GM21737 (cell line): ENCODE data around the gene PARD3B.
"Not testable (repeated sequence)": the region's sequence is repeated elsewhere in the genome, so short reads cannot be mapped to it uniquely, and the experiment has no call there.

ENCODE experiments used
- ATAC-seq: cut with Tn5 transposase; IDR thresholded peaks from one replicate; pipeline ENCODE4 v1.9.1; 2021; ENCODE audit warnings: mild to moderate bottlenecking, moderate library complexity; ENCODE audit not compliant: unreplicated experiment

The PARD3B gene

DNA sequence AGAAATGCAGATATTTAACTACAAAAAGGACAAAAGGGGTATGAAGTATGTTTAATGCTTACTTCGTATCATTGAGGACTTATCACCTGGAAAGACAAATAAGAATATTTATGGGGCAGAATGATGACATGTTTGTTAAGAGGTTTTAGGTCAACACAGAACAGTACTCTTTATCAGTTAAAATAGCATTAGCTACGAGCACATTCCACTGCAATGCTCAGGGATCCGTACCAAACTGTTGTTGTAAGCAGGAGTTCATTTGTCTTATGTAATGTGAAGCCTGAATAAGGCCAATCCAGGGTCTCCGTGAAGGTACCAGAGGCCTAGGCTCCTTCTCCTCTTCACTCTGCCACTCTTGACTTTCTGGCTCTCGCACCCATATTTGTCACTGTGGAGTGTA lies 671.3 kb downstream of the PARD3B start:
- no peak for ATAC-seq

DNA sequence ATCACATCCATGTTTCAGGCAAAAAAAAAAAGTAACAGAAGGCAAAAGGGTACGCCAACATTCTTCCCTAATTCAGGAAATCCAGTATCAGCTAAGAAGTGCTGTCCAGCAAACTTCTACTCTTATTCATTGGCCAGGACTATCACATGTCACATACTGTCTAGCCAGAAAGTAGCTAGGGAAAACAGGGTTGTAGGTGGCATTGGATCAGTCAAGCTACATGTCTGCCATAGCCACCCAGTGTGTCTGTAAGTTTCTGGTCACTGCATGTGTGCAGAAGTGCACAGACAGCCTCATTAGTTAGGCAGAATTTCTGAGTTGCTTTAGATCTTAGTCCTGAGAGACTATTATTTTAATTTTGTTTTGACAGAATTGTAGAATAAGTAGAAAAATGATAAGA lies 671.7 kb downstream of the PARD3B start:
- ATAC-seq, result no peak

DNA sequence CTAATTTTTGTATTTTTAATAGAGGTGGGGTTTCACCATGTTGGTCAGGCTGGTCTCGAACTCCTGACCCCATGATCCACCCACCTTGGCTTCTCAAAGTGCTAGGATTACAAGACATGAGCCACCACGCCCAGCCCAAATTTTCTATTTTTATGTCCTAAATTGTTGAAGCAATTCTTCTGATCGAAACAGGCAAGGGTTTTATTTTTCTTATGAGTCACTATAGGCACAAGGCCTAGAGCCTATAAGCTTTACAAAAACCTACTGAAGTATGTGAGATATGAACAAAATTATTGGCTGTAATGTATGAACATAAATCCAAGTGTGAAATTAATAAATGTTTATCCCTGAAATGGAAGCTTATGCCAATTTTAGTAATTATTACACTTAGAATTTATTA lies 672.8 kb downstream of the PARD3B start:
- ATAC-seq, result no peak

DNA sequence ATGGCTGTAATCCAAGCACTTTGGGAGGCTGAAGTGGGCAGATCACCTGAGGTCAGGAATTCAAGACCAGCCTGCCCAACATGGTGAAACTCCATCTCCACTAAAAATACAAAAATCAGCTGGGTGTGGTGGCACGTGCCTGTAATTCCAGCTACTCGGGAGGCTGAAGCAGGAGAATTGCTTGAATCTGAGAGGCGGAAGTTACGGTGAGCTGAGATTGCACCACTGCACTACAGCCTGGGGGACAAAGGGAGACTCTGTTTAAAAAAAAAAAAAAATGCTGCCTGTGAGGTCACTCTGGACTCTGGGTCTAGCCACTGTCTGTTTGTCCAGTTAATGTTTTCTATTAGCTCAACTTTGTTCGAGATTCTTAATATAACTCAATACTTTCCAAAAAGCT lies 673.5 kb downstream of the PARD3B start:
- not testable (repeated sequence) for ATAC-seq

DNA sequence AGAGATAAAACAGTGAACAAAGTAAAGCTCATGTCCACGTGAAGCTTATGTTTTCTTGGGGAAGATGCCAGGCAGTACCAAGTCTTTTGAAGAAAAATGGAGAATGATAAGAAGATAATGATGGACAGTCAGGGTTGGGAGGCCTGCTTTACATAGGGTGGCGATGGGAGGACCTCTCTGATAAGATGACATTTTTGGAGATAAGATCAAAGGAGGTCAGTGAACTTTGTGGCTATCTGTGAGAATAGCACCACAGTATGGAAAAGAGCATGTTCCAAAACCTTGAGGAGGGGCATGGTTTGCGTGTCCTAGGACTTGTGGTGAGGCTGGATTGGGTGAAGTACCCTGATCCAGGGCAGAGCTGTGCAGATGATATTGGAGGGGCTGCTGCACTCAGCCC lies 675.3 kb downstream of the PARD3B start:
- no peak for ATAC-seq

DNA sequence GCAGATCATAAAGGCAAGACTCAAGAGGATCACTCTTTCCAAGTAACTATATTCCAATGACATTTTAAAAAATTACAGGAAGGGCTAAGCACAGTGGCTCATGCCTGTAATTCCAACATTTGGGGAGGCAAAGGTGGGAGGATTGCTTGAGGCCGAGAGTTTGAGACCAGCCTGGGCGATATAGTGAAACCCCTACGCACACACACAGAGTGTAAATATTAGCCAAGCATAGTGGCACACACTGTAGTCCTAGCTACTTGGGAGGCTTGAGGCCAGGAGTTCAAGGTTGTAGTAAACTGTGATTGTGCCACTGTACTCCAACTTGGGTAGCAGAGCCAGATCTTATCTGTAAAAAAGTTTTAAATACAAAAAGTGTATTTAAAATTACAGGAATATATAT lies 686.8 kb downstream of the PARD3B start:
- ATAC-seq, result no peak

DNA sequence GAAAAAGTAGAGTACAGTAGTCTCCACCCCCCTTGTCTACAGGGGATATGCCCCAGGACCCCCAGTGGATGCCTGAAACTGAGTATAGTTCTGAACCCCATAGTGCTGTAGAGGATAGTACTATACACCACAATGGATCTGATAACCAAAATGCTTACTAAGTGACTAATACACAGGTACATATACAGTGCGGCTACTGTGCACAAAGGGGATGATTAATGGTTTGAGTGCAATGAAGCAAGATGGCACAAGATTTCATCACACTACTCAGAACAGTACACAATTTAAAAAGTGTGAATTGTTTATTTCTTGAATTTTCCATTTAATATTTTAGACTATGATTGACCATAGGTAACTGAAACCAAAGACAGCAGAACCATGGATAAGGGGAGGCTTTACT lies 690.2 kb downstream of the PARD3B start:
- no peak for ATAC-seq

DNA sequence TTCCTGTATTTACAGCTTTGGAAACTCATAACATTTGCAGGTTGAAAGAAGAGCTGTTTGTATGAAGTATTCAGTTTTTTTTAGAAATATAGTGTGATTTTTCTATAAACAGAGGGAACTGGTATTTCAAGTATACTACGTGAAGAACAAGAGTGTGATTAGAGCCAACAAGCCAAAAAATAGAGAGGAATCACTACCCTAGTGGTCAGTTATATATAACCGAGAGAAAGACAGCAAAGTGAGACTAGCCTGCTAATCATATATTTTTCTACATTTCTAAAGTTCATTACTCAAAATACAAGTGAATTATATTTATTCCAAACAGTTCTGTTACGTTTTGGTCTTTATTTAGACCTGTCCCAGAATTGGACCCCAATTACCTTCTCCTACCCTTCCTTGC lies 692.2 kb downstream of the PARD3B start:
- ATAC-seq, result no peak

DNA sequence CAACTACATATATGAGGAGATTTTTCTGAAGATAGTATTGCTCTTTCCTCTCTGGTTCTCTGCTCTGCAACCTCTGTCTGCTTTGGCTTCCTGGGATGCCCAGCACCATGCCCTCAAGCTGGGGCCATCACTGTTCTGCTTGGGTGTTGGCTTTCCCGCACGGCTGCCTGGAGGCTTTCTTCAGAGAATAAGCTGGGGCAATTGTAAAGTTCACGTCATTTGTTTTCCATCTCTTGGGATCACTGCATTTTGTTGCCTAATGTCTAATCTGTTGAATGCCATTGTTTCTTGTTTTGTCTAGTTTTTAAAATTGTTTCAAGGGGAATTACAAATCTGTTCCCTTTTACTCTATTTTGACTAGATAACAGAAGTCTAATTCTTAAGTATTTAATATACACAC lies 699.7 kb downstream of the PARD3B start:
- no peak for ATAC-seq

DNA sequence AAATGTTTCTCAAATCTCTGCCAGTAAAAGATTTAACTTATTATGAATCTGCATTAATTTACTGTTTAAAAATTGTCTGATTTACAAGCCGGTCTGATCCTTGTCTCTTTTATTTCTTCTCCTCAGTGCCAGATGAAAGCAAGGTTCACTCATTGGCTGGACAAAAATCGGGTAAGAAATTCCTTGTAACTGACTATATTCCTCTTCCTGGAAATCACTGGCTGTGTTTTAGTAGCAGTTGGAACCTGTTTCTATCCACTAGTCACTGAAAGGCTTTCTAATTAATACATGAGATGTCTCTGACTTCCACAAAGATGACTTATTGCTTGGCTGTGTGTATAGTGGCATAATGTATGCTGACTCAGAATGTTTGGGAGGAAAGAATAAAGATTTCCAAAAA lies 700.4 kb downstream of the PARD3B start:
- ATAC-seq, result no peak

DNA sequence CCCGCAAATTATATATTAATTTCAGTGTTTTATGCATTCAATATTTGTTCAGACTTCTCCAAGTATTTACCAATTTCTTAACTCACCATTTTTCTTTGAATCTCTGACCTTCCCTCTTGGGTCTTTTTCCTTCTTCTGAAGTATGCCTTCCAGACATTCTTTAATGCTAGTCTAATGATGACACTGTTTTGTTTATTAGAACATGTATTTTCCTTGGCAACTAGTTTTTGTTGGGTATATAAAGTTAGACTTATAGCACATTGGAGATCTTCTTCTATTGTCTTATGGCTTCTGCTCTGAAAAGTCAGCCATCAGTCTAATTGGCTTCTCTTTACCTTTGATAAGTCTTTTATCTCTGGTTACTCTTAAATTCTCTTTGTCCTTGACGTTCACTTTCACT lies 713.8 kb downstream of the PARD3B start:
- no peak for ATAC-seq

DNA sequence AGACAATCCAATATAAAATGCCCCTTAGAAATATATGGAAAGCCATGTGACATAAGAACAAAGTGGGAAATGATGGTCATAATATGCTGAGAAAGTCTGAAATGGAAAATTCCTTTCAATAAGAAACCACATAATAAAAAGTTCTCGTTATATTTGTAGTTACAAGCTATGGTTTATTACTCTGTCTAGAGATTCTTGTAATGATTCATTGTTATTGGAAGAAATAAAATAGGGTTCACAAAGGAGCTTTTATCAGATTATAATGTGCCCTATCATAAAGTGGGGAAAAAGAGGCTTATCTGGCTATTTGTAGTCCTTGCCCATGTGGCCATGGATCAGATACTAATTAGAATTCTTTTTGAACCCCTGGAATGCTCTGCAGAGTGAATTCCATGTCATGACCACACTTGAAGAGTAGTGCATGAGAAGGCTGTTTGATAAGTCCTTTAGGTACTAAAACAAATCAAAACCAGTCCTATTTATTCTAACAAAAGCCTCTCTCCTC lies 716.3 kb downstream of the PARD3B start:
- no peak for ATAC-seq

DNA sequence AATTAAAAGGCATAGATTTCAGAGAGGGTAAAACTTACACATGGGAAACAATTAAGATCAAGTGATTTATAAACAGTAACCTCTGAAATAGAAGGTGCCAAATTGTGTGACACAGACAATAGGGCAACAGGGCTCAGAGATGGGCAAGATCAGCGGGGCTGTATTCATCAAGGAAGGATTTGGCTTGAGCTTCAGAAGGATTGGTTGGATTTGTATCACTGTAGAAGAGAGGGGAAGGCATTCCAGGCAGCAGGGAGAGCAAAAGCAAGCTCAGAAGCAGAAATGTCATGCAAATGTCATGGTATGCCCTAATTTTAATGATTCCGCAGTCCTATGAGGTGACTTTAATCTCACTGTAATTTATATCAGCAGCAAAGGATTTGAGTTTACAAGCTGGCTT lies 722.0 kb downstream of the PARD3B start:
- ATAC-seq, result no peak

DNA sequence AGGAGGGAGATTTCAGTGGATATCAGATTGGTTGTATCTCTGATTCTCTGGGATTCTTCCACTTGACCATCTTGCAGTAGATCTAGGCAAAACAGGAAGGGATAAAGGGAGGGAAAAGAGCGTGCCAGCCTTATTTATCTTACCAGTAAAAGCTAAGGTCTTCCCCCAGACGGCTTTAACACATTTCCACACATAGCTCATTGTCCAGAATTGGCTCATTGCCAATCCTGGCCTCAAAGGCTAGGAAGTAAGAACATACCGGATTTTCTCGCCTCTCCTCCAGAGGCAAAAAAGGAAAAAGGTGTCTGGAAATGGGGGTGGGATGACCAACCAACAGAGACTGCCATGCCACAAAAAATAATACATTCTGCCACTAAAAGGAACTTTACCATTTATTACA lies 725.4 kb downstream of the PARD3B start:
- ATAC-seq, result no peak

DNA sequence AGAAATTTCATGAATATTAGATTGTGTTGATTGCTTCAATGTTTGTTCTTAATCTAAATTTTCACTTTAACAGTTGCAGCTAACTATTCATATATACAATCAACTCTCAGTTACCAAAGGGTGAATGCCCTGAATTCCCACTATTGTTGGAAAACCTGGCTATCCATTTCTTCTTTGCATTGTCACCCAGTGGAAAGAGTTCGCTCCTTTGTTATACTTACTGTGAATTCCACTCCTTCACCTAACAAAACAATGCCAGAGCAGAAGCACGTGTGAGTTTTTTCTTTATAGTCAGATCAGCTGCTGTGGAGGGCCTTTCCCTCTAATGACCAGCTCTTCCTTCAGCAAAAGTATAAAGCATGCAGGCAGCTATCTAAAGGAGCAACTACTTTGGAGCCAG lies 727.9 kb downstream of the PARD3B start:
- ATAC-seq, result no peak

DNA sequence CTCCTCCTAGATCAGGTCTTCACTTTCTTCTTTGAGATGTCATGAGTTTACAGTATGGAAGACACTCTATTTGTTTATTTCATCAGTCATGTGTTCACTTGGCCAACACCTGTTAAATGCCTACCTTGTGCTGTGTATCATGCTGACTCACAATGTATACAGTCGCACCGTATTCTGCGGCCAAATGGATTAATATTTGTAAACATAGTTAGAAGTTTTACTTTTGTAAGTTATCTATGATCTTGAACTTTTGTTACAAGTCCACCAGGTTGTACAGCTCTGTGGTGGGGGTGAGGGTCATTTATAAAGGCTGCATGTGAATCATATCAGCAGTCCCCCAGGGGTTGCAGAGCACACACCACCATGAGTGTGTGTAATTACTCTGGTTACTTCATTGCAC lies 728.4 kb downstream of the PARD3B start:
- ATAC-seq, result no peak

DNA sequence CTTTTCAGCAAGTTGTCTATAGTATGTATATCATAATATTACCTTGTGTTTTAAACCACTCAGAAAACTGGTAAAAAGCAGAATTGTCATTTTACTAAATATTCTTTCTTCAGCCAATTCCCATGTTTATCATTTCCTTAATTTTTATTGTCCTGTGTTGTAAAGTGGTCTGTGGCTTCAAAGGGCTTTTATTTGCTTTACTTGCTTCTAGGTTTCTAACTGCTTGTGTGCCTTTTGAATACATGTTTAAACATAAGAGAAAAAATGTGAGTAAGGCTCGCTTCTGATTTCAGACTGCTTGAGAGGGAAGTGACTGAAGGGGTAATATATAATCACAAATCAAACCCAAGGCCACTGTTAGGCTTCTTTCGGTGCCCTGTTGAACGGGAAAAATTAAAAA lies 729.5 kb downstream of the PARD3B start:
- ATAC-seq, result no peak

DNA sequence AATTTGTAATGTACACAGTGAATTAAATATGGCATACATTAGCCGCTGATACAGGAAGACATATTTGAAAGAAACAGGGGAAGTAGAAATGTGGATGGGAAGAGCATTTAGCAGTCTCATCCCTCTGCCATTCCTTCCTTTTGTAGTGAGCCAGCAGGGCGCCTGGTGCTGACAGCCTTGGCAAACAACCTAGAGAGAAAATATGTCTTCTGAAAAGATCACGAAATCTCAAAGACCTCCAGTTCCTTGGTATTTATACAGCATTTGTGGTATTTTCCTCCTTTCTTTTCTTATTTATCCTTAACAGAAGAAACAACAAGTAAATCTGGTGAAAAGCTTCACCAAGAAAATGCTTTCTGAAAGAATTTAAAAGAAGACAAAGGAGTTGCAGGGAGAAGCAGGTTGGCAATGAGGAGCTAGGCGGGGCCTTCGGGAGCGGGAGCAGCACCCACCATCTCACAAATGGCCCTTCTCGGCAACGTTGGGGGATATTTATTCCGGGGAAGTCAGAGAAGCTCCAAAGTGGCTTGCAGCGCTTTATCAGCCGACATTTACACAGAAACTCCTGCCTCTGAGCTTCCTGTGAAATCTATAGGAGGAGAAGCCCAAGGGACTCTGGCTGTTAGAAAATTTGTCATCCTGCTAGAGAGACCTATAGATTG lies 731.0 kb downstream of the PARD3B start:
- ATAC-seq, result no peak

DNA sequence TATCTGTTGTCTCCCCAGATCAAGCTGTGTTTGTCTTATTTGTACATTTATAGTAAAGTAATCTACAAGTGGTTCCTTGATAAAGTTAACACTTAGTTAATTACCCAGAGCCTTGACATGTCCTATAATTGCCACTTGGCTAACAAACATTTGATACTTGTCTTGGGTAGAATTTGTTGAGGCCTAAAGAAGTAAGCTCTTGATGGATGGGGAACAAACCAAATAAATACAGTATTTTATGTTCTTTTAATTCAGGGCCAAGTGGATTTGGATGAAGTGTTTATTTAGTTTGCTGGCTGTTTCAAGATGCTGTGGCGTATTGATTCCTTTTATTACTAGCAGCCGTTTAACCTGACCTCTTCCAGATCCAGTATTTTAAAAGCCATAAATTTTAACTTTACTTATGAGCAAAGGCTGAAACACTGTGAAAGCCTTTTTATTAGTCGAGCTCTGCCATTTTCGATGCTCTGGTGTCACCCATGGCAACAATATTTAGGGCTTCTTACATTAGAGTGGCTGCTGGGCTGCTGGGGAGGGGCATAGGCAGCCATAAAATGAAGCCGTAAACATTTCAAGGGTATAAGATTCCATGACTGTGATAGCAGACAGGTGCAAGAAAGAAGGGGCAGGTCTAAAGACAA lies 735.4 kb downstream of the PARD3B start:
- no peak for ATAC-seq

DNA sequence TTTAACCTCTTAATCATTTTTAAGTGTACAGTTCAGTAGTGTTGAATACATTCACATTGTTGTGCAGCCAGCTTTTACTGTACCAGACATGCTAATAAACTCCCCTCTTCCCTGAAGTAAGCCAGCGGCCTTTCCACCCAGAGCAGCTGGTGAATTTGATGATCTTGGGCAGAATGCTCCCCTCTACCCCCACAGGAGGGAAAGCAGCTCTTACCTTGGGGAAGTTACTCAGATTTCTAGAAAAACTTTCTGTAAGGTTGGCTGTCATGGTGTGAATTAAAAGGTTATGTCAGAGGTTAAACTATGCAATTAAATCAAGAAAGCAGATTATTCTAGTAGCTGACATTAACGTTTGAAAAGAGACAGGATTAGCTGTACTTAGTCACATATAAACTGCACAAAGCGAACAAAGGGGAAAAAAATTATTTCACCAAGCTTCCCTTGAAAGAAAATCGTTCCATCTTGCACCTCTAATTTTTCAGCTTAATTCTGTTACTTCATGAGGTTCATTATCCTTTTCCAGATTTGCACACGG lies 738.5 kb downstream of the PARD3B start:
- ATAC-seq, result no peak

DNA sequence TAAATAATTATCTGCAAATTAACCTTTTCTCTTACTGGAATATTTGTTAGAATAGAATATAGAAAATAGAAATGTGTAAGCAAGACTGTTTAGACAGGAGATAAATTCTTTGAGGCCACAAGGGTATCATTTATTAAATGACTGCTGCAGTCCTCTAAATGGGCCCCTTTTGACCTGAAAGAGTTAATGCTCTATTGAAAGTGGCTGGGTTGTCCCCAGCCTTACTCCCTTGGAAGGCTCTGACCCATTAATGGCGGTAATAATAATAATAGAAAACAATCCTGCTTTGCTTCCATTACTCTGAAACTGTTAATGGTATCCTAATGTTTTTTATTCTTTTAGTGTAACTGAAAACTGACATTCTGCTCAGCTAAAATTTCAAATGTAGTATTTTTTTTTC lies 739.1 kb downstream of the PARD3B start:
- no peak for ATAC-seq

DNA sequence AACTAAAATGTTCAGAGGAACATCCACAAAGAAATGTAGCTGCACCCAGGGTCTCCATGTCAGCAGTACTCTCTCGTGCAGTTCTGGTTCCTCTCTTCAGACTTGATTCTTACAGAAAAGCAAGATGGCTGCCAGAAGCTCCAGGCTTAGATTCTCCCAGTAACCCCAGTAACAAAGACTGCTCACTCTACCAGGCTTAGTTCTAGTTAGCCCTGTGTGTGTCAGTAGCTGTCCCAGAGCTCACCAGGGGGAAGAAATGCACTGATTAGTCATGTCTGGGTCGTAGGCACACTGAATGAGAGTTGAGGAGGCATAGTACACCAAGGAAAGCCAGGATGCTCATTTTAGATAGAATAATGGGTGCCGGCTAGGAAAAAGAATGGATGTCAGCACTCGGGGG lies 742.0 kb downstream of the PARD3B start:
- no peak for ATAC-seq

DNA sequence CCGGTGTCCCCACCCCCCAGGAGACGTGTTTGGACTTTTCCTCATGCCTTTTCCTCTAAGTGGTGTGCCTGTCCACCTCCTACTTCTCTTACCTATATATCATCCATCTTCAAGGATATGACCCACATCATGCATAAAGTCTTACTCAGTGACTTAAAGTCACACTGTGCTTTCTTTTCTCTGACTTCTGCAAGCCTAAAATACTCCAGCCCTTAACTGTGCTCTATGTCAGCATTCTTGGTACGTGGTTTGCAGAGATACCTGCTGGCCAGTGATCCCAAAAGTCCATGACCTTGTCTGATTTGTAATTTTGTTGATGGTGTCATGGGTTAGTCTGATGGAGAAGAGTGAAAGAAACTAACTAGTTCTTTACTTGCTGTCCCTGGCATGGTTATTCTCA lies 743.4 kb downstream of the PARD3B start:
- ATAC-seq, result no peak
